BE2C (cell line): ENCODE measurements around the gene PPP3CA.

Source experiments
- DNase-seq: peaks from one replicate; pipeline ENCODE4 v3.0.0-alpha.2; 2020
- H3K27me3 ChIP-seq: fragments of 250-450 bp; sonication (Bioruptor Pico); 2 replicates; pipeline ENCODE4 v1.5.1; 2020; ENCODE audit warnings: mild to moderate bottlenecking
- H3K36me3 ChIP-seq: fragments of 250-450 bp; sonication (Bioruptor Pico); 2 replicates; pipeline ENCODE4 v1.5.1; 2020; ENCODE audit warnings: mild to moderate bottlenecking
- H3K4me1 ChIP-seq: fragments of 250-450 bp; sonication (Bioruptor Pico); 2 replicates; pipeline ENCODE4 v1.5.1; 2020
- H3K4me3 ChIP-seq: 2 replicates; pipeline ENCODE4 v1.5.1; 2011; ENCODE audit warnings: low read depth, low read length
- H3K9me3 ChIP-seq: fragments of 250-450 bp; sonication (Bioruptor Pico); 2 replicates; pipeline ENCODE4 v1.5.1; 2020
- CTCF ChIP-seq: IDR thresholded peaks from 2 replicates; pipeline ENCODE4 v1.5.1; 2012; ENCODE audit warnings: mild to moderate bottlenecking, low read depth, low read length

Gene PPP3CA

GRCh38 chr4:101264993-101265815 is 82.1 kb downstream of the PPP3CA start:
- Histone ChIP-seq H3K36me3 (no peaks in the 10 kb centered on the region), H3K4me3 (no peak overlapping the region), H3K4me1 (no peaks in the 10 kb centered on the region), H3K27me3 (no peaks in the 10 kb centered on the region), H3K9me3 (no peaks in the 10 kb centered on the region)
- no peak for DNase-seq
- no peak for TF ChIP-seq CTCF

- DNase-seq, result no peak
- no peaks in the 10 kb centered on the region for H3K36me3 ChIP-seq
- TF ChIP-seq CTCF, result no peak
- no peaks in the 10 kb centered on the region; the same call in 1 of the 2 replicates for H3K4me1 ChIP-seq
- H3K27me3 ChIP-seq, result no peaks in the 10 kb centered on the region
- no peak overlapping the region for H3K4me3 ChIP-seq
- no peaks in the 10 kb centered on the region for H3K9me3 ChIP-seq
These were observed 82.8 kb downstream of the PPP3CA start for GRCh38 chr4:101264512-101264911.

GRCh38 chr4:101262683-101263082 is 84.6 kb downstream of the PPP3CA start:
- Histone ChIP-seq H3K27me3 (no peaks in the 10 kb centered on the region), H3K36me3 (no peaks in the 10 kb centered on the region), H3K4me3 (no peak overlapping the region), H3K4me1 (no peaks in the 10 kb centered on the region; the same call in 1 of the 2 replicates), H3K9me3 (no peaks in the 10 kb centered on the region)
- no peak for TF ChIP-seq CTCF
- DNase-seq, result no peak

GRCh38 chr4:101259876-101260275 is 87.5 kb downstream of the PPP3CA start:
- Histone ChIP-seq H3K4me3 (no peak overlapping the region), H3K36me3 (no peaks in the 10 kb centered on the region), H3K27me3 (no peaks in the 10 kb centered on the region), H3K4me1 (no peaks in the 10 kb centered on the region; the same call in 1 of the 2 replicates), H3K9me3 (no peaks in the 10 kb centered on the region)
- no peak for TF ChIP-seq CTCF
- no peak for DNase-seq

- H3K4me1 ChIP-seq, result no peaks in the 10 kb centered on the region; the same call in 1 of the 2 replicates
- H3K36me3 ChIP-seq, result no peaks in the 10 kb centered on the region
- TF ChIP-seq CTCF, result no peak
- no peak overlapping the region for H3K4me3 ChIP-seq
- H3K27me3 ChIP-seq, result no peaks in the 10 kb centered on the region
- DNase-seq, result no peak
- H3K9me3 ChIP-seq, result no peaks in the 10 kb centered on the region
These were observed 88.4 kb downstream of the PPP3CA start for GRCh38 chr4:101258883-101259282.

- no peak overlapping the region for H3K4me3 ChIP-seq
- no peak for TF ChIP-seq CTCF
- no peaks in the 10 kb centered on the region for H3K36me3 ChIP-seq
- DNase-seq, result no peak
- peaks cover 6% of the 10 kb centered on the region; the same call in 1 of the 2 replicates for H3K4me1 ChIP-seq
- no peaks in the 10 kb centered on the region for H3K27me3 ChIP-seq
- no peaks in the 10 kb centered on the region for H3K9me3 ChIP-seq
These were observed 91.1 kb downstream of the PPP3CA start for GRCh38 chr4:101256222-101256621.
